HG03025 (cell line): ENCODE measurements around the gene AMOTL2.

Source experiments
- ATAC-seq: cut with Tn5 transposase; IDR thresholded peaks from one replicate; pipeline ENCODE4 v1.9.1; 2021; ENCODE audit warnings: mild to moderate bottlenecking, moderate library complexity; ENCODE audit not compliant: unreplicated experiment, low FRiP score

AMOTL2 gene

DNA sequence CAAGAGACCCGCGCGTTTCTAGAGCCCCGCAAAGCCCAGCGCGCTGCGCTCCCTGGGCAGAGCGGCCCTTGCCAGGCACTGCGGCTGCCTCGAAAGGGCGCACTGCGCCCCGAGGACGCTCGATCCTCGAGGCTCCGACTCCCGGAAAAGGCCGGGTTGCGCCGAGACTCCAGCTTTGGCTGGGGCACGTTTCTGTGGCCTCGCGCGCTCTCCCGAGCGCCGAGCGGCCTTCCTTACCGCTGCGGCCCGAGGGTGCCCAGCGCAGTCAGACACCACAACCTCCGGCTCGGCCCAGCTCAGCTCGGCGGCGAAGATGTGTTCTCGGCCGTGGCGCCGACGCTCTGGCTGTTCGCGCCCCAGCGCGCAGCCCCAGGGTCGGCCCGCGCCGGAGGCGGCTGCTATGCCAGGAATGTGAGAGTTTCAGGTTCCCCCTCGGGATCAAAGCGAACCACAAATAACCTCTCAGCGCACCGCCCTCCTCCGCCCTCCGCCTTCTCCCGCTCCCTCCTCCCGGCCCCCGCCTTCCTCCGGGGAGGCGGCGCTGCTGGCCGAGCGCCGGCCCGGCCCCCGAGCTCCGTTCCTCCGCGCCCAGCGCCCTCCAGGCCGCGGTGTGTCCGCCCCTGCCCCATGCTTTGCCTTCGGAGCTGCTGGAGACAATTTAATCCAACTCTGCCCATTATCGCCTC is at the start of gene AMOTL2:
Gene AMOTL2 (minus strand): TSS at position 343 of the 686 bp plus-strand sequence. CDS start 3,014 bp downstream, outside the sequence.
- ATAC-seq: peak; percentile 46

DNA sequence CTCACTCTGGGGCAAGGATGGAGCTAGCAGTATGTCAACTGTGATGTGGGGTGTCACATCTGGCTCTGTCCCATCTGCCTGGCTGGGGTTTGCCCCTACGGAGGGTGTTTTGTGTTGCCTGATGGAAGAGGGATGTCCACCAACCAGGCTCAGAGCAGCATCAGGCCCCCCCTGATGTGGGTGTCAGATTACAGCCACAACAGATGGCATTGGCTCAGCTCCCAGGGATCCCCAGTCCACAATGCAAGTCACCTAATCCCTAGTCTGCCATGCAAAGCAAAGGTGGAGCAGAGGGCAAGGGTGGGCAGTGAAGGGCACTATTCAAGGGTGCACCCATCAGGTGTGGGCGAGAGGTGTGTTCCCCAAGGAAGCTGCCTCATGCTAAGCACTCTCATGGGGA is 48.9 kb upstream of the AMOTL2 start:
- no peak for ATAC-seq

DNA sequence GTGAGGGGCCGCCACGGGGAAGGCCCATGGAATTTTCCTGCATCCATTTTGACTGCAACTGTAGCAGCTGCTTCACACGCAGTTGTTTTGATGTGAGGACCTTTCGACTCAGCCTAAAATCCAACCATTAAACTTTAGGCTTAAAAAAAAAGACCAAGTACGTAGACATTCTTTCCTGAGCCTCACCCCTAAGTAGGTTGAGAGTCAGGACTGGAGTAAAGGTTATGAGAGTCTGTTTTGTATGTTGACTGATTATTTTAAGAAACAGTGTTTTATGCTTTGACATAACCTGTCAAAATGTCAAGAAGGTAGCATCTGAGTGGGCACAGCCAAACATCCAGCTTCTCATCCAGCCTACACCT is 45.7 kb upstream of the AMOTL2 start:
- ATAC-seq: no peak

DNA sequence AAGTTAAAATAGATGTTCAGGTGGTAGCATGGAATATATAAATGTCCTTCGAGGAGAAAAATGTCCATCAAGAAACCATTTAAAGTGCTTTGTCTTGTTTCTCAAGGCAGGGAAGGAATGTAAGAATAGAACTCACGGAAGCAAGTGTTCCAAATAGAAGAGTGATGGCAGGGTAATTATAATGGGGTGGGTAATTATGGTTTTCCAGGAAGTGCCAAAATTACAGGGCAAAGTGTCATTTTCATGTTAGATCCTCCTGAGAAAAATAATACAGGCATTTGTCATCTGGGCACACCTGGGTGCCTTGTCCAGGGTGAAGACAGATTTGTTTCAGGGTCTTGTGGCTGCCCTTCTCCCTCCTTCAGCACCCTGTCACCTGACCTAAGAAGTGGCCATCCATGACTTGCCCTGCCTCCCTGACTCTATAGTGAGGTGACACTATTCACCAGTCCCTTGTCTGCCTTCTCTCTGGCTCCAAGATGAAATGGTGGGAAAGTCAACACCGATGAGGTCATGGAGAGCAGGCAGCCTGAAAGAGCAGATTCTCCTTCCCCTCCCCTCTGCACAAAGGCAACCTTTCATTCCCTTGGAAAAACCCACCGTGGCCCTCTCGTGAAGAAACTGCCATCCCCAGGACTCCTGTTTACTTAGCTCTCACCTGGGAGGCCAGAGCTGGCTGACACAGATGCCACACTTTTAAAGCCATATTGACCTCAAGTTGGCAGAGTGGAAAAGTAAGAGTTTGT is 45.1 kb upstream of the AMOTL2 start:
- ATAC-seq: no peak

DNA sequence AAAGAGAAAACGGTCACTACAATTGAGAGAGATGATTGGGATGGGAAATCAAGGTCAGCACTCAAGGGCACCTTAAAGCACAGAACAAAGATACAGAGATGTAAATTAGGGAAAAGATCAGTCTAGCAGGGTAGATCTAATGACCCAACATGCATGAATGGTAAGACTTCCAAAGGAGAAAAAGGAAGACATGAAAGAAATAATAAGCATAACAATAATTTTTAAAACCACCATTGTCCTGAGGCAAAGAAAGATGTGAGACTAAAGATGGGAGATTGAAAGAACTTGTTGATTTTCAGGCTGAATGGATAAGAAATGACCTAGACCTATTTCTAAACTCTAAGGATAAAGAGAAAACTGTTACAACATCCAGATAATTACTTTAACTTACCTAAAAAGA is 34.8 kb upstream of the AMOTL2 start:
- no peak for ATAC-seq

DNA sequence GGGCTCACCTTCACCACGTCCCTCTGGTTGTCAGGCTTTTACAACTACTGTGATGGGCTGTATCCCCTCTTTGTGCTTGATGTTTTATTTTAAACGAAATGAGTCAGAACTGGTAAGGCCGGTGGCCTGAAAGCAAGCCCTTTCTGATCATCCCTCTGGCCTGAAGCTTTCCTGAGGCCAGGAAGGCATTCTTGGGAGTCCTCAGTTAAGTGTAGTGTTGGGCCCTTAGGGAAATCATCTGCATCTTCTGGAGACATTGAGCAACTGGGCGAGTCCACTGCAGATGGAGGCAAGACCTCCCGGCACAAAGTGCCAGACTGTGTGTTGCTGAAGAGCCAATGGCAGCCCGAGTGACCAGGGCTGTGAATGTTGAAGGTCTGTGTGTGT is 33.0 kb upstream of the AMOTL2 start:
- no peak for ATAC-seq

DNA sequence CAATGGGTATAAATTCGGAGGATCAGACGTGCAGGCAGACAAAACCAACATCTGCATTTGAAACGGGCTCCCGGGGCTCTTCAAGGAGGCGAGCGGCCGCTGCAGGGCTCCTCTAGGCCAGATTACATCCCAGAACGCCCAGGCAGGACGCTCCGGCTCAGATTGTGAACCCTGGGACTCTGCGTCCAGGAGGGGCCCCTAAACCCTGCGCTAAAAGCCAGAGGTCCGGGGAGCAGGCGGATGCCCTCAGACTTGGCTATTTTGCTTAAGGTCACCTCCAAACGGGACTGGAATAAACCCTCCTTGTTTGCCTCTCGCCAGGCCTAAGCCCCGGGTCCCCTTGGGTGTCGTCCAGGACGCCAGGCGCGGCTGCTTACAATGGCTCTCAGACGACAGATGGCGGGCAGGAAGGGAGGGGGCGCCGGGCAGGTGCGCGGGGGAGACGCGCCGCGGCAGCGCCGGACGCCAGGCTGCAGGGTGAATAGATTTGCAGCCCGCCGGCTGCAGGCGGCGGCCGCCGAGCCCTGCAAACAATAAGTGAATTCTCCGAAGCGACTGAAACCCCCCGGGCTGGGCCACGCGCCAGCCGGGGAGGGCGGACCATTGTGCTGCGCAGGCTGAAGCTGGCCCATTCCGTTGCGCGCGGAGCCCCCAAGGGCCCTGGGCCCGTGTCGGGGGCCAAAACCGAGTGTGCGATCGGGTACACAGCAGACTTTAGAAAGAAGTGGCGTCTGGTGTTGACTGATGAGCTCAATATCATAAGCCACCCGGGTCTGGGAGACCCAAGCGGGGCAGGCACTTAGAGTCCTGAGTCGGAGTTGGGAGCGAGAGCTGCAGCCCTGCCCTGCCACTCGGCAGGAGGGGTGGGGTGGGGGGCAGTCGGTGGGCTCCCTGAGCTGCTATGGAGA is 32.3 kb upstream of the AMOTL2 start:
- ATAC-seq: no peak

DNA sequence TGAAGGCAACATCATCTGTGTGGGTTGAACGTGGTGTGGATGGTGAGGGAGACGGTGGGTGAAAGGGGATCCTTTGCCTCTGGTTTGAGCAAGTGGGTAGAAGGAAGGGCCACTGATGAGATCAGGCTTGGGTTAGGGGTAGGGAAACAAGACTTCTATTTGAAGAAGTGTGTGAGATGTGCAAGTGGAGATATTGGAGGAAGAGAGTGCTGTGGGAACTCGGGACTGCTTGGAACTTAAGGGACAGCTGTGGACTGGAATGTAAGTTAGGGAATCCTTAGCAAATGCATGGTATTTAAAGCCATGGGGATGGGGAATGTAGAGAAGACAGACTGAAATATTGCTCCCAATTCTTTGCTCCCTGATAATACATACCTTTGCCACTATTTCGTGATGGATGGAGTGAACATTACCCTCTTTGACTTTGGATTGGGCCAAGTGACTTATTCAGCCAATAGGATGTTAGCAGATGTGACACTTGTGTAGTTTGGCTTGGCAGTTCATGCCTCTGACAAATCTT is 30.2 kb upstream of the AMOTL2 start:
- no peak for ATAC-seq

DNA sequence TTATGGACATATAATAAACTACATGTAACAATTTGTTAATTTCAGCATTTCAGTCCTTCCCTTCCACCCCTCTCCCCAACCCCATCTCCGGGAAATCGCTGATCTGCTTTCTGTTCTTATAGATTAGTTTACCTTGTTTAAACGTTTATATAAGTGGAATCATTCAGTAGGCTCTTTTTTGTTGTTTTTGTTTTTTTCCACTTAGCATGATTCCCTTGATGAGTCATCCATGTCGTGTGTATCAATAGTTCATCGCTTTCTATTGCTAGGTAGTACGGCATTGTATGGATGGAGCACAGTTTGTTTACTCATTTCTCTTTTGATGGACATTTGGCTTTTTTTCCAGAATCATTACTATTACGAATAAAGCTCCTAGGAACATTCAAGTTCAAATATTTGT is 23.5 kb upstream of the AMOTL2 start:
- no peak for ATAC-seq

DNA sequence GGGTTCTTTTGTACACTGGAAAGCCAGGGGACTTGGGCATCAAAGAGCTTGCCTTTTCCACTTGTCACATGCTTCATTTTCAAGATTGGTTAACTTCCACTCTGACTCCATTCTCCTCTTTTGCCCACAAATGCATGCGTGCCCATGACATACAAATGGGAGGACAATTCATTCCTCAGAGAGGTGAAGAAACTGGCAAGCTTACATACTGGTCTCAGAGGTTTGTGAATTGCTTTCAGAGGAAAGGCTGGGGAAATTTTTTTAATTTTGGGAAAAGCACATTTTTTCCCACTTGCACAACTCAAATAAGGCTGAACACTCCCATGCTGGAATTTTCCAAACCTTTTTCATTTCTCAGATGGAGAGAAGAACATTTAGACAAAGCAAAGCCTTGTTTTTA is 20.9 kb upstream of the AMOTL2 start:
- no peak for ATAC-seq

DNA sequence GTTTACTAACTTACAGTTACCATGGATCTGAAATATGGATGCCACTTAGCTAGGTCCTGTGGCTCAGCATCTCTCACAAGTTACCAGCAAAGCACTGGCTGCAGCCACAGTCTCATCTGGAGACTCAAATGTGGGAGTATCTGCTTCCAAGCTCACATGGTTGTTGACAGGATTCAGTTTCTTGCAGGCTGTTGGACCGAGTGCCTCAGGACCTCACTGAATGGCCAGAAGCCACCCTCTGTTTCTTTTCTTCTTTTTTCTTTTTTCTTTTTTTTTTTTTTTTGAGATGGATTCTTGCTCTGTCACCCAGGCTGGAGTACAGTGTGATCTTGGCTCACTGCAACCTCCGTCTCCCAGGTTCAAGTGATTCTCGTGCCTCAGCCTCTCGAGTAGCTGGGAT is 20.1 kb upstream of the AMOTL2 start:
- ATAC-seq: no peak

DNA sequence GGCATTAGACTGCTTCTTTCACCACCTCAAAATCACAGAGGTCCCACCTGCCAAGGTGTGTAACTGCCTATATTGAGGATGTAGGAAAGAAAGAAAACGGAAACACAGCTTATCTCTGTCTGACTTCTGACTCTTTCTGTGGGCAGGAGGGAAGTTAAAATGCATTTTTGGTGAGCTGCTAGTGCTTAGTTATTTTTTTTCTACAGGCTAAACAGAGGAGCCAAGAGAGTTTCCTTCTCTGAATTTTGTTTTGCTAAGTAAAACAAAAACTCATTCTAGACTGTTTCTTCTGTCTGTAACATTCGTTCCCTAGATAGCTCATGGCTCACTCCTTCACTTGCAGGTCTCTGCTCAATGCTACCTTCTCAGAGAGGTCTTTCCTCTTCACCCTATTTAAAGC is 18.8 kb upstream of the AMOTL2 start:
- ATAC-seq: no peak

DNA sequence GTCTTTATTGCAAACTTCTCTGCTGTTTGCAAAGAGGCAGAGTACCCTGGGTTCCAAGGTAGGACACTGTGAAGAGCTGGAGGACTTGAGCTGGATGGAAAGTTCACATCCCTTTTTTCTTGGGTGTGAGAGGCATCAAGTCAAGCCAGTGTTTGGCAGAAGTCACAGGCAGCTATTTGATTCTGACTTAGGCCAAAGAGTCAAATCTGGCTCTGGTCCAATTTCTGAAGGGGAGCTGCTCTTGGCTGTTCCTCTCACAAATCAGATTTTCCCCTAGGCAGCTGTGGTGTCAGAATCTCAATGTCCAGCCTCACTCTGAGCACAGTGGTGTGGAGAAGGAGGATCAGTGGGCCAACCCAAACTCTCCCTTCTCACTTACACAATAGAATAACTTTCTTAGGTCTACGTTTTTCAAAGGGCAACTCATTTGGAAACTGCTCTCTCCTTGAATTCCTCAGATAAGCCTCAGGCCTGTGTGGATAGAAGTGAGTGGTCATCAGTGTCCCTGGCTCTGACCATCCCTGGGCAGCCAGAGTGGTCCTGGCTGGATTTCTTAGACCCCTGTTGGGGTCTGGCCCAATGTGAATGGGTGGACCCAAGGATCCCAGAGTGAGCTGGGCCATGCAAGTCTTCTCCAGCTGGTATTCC is 18.2 kb upstream of the AMOTL2 start:
- ATAC-seq: no peak

DNA sequence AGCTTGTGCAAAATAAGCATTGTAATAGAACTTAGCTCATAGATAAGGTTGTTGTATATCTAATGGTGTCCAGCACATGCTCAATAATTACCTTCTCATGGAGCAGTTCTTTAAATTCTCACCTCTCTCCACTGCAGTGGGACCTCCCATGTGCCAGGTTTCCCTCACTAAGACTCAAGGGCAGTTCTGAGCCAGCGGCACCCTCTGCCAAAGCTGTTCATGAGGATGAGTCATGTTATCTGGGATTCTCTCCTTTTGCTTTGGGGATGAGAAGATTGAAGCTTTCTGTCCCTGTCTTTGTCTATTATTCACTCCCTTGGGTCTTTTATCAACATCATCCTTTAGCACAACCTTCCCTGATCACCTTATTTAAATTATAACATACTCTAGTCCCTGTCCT is 15.6 kb upstream of the AMOTL2 start:
- ATAC-seq: no peak

DNA sequence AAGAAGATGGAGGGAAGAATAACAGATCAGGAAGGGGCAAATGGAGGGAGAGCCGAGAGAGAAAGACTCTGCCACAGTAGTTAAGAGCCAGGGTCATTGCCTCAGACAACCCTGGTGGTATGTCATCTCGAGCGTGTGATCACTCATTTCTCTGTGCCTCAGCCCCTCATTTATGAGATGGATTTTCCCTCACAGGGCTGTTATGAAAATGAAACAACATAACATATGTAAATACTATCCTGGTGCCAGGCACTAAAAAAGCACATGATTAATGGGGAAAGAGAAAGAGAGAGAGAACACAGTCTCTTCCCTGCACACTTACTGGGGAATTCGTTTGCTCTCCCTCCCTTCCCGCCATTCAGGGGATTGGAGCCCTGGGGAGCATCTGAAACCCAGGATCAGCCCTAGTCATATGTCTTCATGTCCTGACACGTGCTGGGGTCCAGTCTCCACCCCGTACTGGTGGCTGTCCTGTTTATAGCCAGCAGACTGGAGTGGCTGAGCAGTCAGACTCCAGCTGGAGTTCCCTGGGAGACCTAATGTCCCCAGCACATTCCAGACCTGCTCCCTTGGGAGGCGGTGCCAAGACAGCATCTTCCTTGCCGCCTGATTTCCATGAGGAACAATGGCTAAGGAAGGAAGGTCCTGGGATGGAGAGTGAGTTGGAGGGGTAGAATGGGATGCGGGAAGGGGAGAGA is 14.7 kb upstream of the AMOTL2 start:
- no peak for ATAC-seq

DNA sequence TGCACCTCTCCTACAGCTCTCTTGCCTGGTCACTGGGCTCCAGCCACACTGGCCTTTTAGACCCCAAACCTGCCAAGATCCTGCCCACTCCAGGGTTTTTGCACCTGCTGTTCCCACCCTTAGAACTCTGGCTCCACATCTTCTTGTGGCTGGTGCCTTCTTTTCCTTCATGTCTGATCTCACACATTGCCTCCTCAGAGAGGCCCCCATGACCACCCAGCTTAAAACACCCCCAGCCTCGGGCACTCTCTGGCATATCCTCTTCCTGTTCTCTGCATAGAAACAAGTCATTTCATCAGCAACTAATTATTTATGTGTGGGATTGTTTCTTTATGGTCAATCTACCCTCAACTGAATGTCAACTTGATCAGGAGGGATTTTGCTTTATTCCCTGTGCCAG is 14.0 kb upstream of the AMOTL2 start:
- no peak for ATAC-seq

DNA sequence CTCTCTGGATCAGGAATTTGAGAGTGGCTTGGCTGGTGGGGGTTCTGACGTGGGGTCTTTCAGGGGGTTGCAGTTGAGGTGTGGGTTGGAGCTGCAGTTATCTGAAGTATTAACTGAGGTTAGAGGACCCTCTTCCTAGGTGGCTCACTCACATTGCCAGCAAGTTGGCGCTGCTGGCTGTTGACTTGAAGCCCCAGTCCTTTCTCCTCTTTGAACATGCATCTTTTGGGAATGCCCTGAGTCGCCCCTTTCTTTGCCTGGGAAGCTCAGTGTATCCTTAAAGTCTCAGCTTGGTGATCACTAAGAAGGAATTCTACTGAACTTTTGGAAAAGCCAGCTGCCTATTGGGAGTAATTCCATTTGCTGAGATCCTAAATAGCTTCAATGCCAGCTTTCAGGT is 13.0 kb upstream of the AMOTL2 start:
- no peak for ATAC-seq

DNA sequence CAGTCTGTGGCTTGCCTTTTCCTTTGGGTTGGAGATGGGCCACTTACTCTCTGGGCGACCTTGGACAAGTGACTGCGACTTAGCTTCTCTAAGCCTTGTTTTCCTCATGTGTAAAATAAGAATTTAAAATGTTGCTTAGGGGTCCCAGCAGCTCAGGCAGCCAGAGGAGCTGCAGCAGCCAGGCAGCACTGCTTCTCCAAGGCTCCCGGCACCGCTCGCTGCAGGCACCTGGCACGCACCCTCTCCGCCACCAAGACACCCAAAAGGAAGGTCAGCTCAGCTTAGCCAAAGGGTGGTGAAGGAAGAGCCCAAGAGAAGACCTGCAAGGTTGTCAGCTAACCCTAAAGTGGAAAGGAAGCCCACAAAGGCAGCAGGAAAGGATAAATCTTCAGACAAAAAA is 10.7 kb upstream of the AMOTL2 start:
- ATAC-seq: no peak

DNA sequence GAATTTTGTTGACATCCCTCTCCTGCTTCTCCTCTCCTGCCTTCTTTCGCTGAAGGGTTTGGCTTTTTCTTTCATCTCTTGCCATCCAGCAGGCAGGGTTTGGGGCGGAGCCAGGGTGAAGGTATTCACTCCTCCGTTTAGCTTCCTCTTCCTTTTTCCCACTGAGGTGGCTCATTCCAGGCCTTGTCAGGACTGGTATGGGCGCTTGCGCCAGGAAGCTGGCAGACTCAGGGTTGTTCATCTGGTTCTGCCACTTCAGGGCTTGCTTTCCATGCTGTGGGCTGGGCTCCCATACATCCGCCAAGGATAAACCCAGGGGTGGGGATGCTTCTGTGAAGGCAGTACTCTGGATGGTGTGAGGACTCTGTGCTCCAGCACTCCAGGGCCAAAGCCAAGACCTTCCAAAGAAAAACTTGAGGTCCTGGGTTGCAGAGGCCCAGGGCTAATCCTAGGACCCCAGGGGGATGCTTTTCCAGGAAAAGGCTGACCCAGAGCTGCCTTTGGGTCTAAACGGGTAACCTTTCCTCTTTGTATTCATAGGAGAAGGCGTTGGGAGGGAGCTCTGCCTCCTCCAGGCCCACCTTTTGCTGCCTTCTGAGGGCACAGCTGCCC is 7.7 kb upstream of the AMOTL2 start:
- ATAC-seq: no peak

DNA sequence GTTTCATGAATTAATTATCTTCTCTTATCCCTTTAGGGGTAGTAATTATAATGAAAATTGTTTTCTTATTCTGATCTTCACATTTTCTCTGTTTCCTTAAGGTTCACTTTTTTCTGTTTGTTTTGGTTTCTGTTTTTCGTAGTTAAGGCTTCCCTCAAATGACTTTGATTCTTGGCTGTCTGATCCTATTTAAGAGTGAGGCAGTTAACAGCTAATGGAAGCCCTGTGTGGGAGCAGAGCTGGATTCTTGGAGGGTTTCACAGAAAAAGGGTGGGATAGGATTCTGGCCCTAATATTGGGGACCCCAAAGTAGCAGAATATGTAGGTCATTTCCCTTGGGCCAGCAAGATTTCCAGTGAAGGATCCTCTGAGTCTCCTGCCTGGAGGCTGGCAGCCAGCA is 6.8 kb upstream of the AMOTL2 start:
- no peak for ATAC-seq
